CD4-positive, alpha-beta T cell (primary cell): ENCODE measurements around the gene SIMC1. TPM values are rescaled to one million over a fixed set of nuclear protein-coding genes. Genes with fewer than 3 reads are reported as not detected.
"Not testable (repeated sequence)": the region's sequence is repeated elsewhere in the genome, so short reads cannot be mapped to it uniquely, and the experiment has no call there.

Experiments
- ATAC-seq: fragments of 200-7000 bp; cut with Tn5 transposase; one replicate; pipeline ENCODE4 v1.10.0; 2022; ENCODE audit warnings: mild to moderate bottlenecking; ENCODE audit not compliant: poor library complexity
- CTCF ChIA-PET: fragments of 350-600 bp; sonication (Branson Sonifier 250); formaldehyde crosslinking; loops from one replicate; lab custom pipeline; 2021; ENCODE audit warnings: antibody characterized with exemption, inconsistent platforms; lab: Charles Lee
- POLR2A ChIA-PET: fragments of 350-600 bp; sonication (Branson Sonifier 250); formaldehyde crosslinking; loops from one replicate; lab custom pipeline; 2021; ENCODE audit warnings: antibody characterized with exemption, inconsistent platforms; lab: Charles Lee
- DNase-seq, 14 experiments: peaks; one replicate each; pipeline ENCODE4 v3.0.0-alpha.2; 2013 to 2020; ENCODE audit warnings: mixed read lengths in 2 of 14
- H3K27ac ChIP-seq, 2 donors: one replicate each; pipeline versions ENCODE4 v1.5.1 to v1.7.0; 2013; ENCODE audit warnings: low read length in 2 of 2, low read depth in 1 of 2, mild to moderate bottlenecking in 1 of 2
- H3K27me3 ChIP-seq, 2 experiments: 1 replicate in 1 of 2; 2 replicates in 1 of 2; pipeline versions ENCODE4 v1.6.1 to v1.7.0; 2013; ENCODE audit warnings: low read length in 2 of 2, control low read depth in 1 of 2, mild to moderate bottlenecking in 1 of 2, moderate library complexity in 1 of 2; ENCODE audit not compliant: insufficient read depth in 2 of 2, control insufficient read depth in 1 of 2
- H3K36me3 ChIP-seq: one replicate; pipeline ENCODE4 v1.6.1; 2013; ENCODE audit warnings: low read length, control low read depth; ENCODE audit not compliant: insufficient read depth
- H3K4me1 ChIP-seq: one replicate; pipeline ENCODE4 v1.6.1; 2013; ENCODE audit warnings: low read length, control low read depth; ENCODE audit not compliant: insufficient read depth
- H3K4me3 ChIP-seq: one replicate; pipeline ENCODE4 v1.5.1; 2013; ENCODE audit warnings: mild to moderate bottlenecking, low read length, moderate library complexity
- H3K9me3 ChIP-seq, 2 experiments: 1 replicate in 1 of 2; 2 replicates in 1 of 2; pipeline versions ENCODE4 v1.6.1 to v1.7.0; 2013; ENCODE audit warnings: low read length in 2 of 2, mild to moderate bottlenecking in 2 of 2, control low read depth in 1 of 2, moderate library complexity in 1 of 2; ENCODE audit not compliant: control insufficient read depth in 1 of 2, insufficient read depth in 1 of 2
- H3K27ac Mint-ChIP-seq: one replicate; pipeline ENCODE4 v1.8.0; 2020; ENCODE audit warnings: mixed read lengths
- H3K27me3 Mint-ChIP-seq: one replicate; pipeline ENCODE4 v1.8.0; 2021; ENCODE audit warnings: mixed read lengths
- H3K36me3 Mint-ChIP-seq: one replicate; pipeline ENCODE4 v1.8.0; 2021; ENCODE audit warnings: low read depth, mixed read lengths
- H3K4me1 Mint-ChIP-seq: one replicate; pipeline ENCODE4 v1.8.0; 2021; ENCODE audit warnings: low read depth, mixed read lengths
- H3K4me3 Mint-ChIP-seq: one replicate; pipeline ENCODE4 v1.8.0; 2020; ENCODE audit warnings: mild to moderate bottlenecking, mixed read lengths
- H3K9me3 Mint-ChIP-seq: one replicate; pipeline ENCODE4 v1.8.0; 2020; ENCODE audit warnings: mixed read lengths
- intact Hi-C, 2 experiments: fragments of 100-400 bp; cut with DNase I in 1 of 2; cut with micrococcal nuclease in 1 of 2; formaldehyde crosslinking; loops; one replicate each; pipeline versions ENCODE4 v1.15.1 to v1.9.0; 2023 to 2025; cut with DNase I, micrococcal nuclease
- total RNA-seq, 174 experiments: library from RNA in 2 of 174; stranded (reverse) in 2 of 174; gene quantifications; one replicate each; pipeline ENCODE4 v1.2.3 and lab custom pipeline; 2021 to 2026

Gene SIMC1
- total RNA-seq, 2 experiments from 2014 or later = 15.4 to 17.4 TPM

- H3K27me3 ChIP-seq, H3K36me3 Mint-ChIP-seq, POLR2A ChIA-PET, H3K9me3 ChIP-seq, H3K9me3 Mint-ChIP-seq, H3K4me3 Mint-ChIP-seq, H3K4me1 Mint-ChIP-seq, H3K4me3 ChIP-seq, H3K27ac Mint-ChIP-seq, intact Hi-C loops, CTCF ChIA-PET, DNase-seq, H3K36me3 ChIP-seq, H3K4me1 ChIP-seq, ATAC-seq, H3K27me3 Mint-ChIP-seq, H3K27ac ChIP-seq: not testable (repeated sequence)
Measured at GRCh38 chr5:176250691-176251090, 12.5 kb downstream of the SIMC1 start.

DNA sequence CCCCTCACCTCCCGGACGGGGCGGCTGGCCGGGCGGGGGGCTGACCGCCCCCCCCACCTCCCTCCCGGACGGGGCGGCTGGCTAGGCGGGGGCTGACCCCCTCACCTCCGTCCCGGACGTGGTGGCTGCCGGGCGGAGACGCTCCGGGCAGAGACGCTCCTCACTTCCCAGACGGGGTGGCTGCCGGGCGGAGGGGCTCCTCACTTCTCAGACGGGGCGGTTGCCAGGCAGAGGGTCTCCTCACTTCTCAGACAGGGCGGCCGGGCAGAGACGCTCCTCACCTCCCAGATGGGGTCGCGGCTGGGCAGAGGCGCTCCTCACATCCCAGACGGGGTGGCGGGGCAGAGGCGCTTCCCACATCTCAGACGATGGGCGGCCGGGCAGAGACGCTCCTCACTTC lies 13.9 kb downstream of the SIMC1 start:
- H3K9me3 Mint-ChIP-seq, H3K36me3 Mint-ChIP-seq: not testable (repeated sequence)

GRCh38 chr5:176253370-176254065 lies 15.3 kb downstream of the SIMC1 start:
- intact Hi-C loops, H3K27ac Mint-ChIP-seq, H3K27me3 ChIP-seq, H3K4me1 ChIP-seq, H3K36me3 Mint-ChIP-seq, H3K4me1 Mint-ChIP-seq, H3K9me3 Mint-ChIP-seq, H3K36me3 ChIP-seq, H3K27me3 Mint-ChIP-seq, H3K4me3 Mint-ChIP-seq, H3K9me3 ChIP-seq, DNase-seq, POLR2A ChIA-PET, H3K4me3 ChIP-seq, CTCF ChIA-PET, ATAC-seq, H3K27ac ChIP-seq: not testable (repeated sequence)

More for the DNA sequence above, 13.9 kb downstream of the SIMC1 start:
- H3K4me1 ChIP-seq, H3K36me3 ChIP-seq, POLR2A ChIA-PET, ATAC-seq, H3K4me3 Mint-ChIP-seq, H3K27ac ChIP-seq, CTCF ChIA-PET, H3K27ac Mint-ChIP-seq, H3K27me3 Mint-ChIP-seq, H3K4me1 Mint-ChIP-seq, H3K9me3 ChIP-seq, intact Hi-C loops, H3K4me3 ChIP-seq, H3K27me3 ChIP-seq, DNase-seq: not testable (repeated sequence)

DNA sequence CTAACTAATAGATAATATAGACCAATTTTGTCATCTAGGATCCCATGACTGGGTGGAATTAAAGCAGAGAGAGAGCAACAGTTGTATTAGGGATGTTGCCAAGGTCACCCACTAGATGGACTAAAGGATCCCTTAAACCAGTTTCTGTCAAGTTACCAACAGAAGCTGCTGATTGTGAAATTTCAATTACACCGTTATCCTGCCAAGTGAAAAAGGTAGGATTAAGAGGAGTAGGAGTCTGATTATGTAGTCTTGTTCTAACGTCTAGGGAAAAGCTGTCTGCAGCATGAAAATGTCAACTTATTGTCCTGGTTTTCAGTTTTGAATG lies 15.8 kb downstream of the SIMC1 start:
- H3K4me1 Mint-ChIP-seq, CTCF ChIA-PET, H3K36me3 Mint-ChIP-seq, H3K9me3 ChIP-seq, H3K27ac ChIP-seq, H3K36me3 ChIP-seq, ATAC-seq, H3K27me3 Mint-ChIP-seq, H3K27me3 ChIP-seq, DNase-seq, H3K4me3 Mint-ChIP-seq, H3K27ac Mint-ChIP-seq, H3K4me1 ChIP-seq, H3K4me3 ChIP-seq, POLR2A ChIA-PET, H3K9me3 Mint-ChIP-seq, intact Hi-C loops: not testable (repeated sequence)

GRCh38 chr5:176257871-176258505 lies 19.8 kb downstream of the SIMC1 start:
- H3K4me1 ChIP-seq, H3K27ac Mint-ChIP-seq, H3K9me3 Mint-ChIP-seq, H3K27ac ChIP-seq, CTCF ChIA-PET, H3K9me3 ChIP-seq, DNase-seq, ATAC-seq, POLR2A ChIA-PET, H3K27me3 ChIP-seq, H3K27me3 Mint-ChIP-seq, H3K36me3 Mint-ChIP-seq, H3K36me3 ChIP-seq, H3K4me1 Mint-ChIP-seq, intact Hi-C loops, H3K4me3 Mint-ChIP-seq, H3K4me3 ChIP-seq: not testable (repeated sequence)

DNA sequence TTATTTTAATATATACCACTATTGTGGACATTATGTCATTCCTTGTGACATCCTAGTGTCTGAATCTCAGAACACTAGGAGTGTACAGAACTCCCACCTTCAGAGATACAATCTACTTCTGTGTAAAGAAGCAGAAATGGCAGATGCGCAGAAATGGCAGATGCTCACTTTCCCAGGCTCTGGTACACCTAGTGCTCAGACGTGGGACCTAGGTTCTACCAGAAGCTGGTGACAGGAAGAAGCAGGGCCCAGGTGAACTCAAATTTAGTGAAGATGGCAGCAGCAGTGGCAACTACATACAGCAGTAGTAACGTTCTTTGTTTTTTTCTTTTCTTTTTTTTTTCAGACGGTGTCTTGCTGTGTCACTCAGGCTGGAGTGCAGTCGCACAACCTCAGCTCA lies 22.5 kb downstream of the SIMC1 start:
- H3K4me3 Mint-ChIP-seq, H3K27ac Mint-ChIP-seq, DNase-seq, H3K36me3 ChIP-seq, CTCF ChIA-PET, H3K27ac ChIP-seq, POLR2A ChIA-PET, H3K27me3 ChIP-seq, H3K4me3 ChIP-seq, H3K9me3 Mint-ChIP-seq, ATAC-seq, H3K4me1 ChIP-seq, intact Hi-C loops, H3K4me1 Mint-ChIP-seq, H3K27me3 Mint-ChIP-seq, H3K9me3 ChIP-seq: not testable (repeated sequence)
- peaks cover 20% of the 10 kb centered on the region for H3K36me3 Mint-ChIP-seq

DNA sequence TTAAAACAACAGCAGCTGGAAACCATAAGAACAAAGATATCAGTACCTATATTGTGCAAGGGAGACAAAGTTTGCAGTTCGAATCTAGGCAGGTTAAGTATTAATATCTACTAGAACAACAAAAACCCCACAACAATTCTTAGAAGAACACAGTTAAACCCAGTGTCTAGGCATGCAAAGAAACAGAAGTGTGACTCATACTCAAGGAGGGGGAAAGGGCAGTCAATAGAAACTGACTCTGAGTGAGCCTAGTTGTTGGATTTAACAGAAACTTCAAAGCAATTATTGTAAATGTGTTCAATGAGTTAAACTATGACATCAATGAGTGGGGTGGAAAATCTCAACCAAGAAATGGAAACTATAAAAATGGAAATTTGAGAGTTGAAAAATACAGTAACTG lies 28.2 kb downstream of the SIMC1 start:
- ATAC-seq, H3K9me3 Mint-ChIP-seq, H3K36me3 ChIP-seq, CTCF ChIA-PET, intact Hi-C loops, H3K27ac Mint-ChIP-seq, H3K27me3 Mint-ChIP-seq, H3K27me3 ChIP-seq, POLR2A ChIA-PET, H3K9me3 ChIP-seq, H3K4me1 Mint-ChIP-seq, H3K4me1 ChIP-seq, DNase-seq, H3K4me3 ChIP-seq, H3K4me3 Mint-ChIP-seq, H3K27ac ChIP-seq: not testable (repeated sequence)
- H3K36me3 Mint-ChIP-seq = peaks cover 28% of the 10 kb centered on the region
